Ascending aorta (tissue), 2 donors: ENCODE results near the gene SRGAP3. TPM values are rescaled to one million over a fixed set of nuclear protein-coding genes. Genes with fewer than 3 reads are reported as not detected.

ENCODE experiments used
- DNase-seq, 2 donors: peaks; one replicate each; pipeline ENCODE4 v3.0.0-alpha.2; 2019; ENCODE audit warnings: low spot score in 2 of 2
- H3K27ac ChIP-seq, 2 donors: fragments of 200-600 bp; sonication (generic); one replicate each; pipeline ENCODE4 v1.5.1; 2016 to 2017; ENCODE audit warnings: mild to moderate bottlenecking in 1 of 2
- H3K27me3 ChIP-seq: fragments of 200-600 bp; sonication (generic); one replicate; pipeline ENCODE4 v1.5.1; 2017
- H3K36me3 ChIP-seq, 2 donors: fragments of 200-600 bp; sonication (generic); one replicate each; pipeline ENCODE4 v1.5.1; 2016
- H3K4me1 ChIP-seq, 2 donors: fragments of 200-600 bp; sonication (generic); one replicate each; pipeline ENCODE4 v1.5.1; 2016 to 2017; ENCODE audit warnings: mild to moderate bottlenecking in 1 of 2
- H3K4me3 ChIP-seq, 2 donors: fragments of 200-600 bp; sonication (generic); one replicate each; pipeline ENCODE4 v1.5.1; 2016 to 2017; ENCODE audit warnings: mild to moderate bottlenecking in 1 of 2
- H3K9me3 ChIP-seq, 2 donors: fragments of 200-600 bp; sonication (generic); one replicate each; pipeline ENCODE4 v1.5.1; 2016
- CTCF ChIP-seq, 3 experiments: fragments of 200-600 bp in 2 of 3; fragments of 450-650 bp in 1 of 3; sonication (generic) in 2 of 3; IDR thresholded peaks; one replicate each; pipeline ENCODE4 v1.5.1; 2016 to 2019; ENCODE audit warnings: antibody characterized with exemption in 3 of 3, mild to moderate bottlenecking in 1 of 3, moderate library complexity in 1 of 3
- intact Hi-C: fragments of 100-400 bp; cut with DNase I; formaldehyde crosslinking; loops from one replicate; pipeline ENCODE4 v1.15.1; 2023
- total RNA-seq: library from RNA; depleted of rRNA; stranded (reverse); fragments of >200 nt; gene quantifications from one replicate; pipeline ENCODE4 v1.1.0, GENCODE V29; 2016

The SRGAP3 gene
- total RNA-seq, 1 donor from 2014 or later, result 1.6 TPM

GRCh38 chr3:9007928-9008327, 241.5 kb downstream of the SRGAP3 start:
- TF ChIP-seq CTCF (IDR thresholded peaks at IDR 0.05), result no peak
- no peaks in the 10 kb centered on the region for H3K36me3 ChIP-seq
- intact Hi-C loops, result no loop called here
- no peaks in the 10 kb centered on the region for H3K9me3 ChIP-seq
- no peak overlapping the region for H3K27ac ChIP-seq
- no peaks in the 10 kb centered on the region for H3K4me1 ChIP-seq
- H3K27me3 ChIP-seq, result no peaks in the 10 kb centered on the region
- no peak overlapping the region for H3K4me3 ChIP-seq
- no peak for DNase-seq

- no peaks in the 10 kb centered on the region for H3K27me3 ChIP-seq
- no peaks in the 10 kb centered on the region for H3K4me1 ChIP-seq
- H3K4me3 ChIP-seq, result no peak overlapping the region
- intact Hi-C loops, result no loop called here
- TF ChIP-seq CTCF (IDR thresholded peaks at IDR 0.05), result no peak
- H3K36me3 ChIP-seq, result no peaks in the 10 kb centered on the region
- DNase-seq, result no peak
- no peaks in the 10 kb centered on the region for H3K9me3 ChIP-seq
- no peak overlapping the region for H3K27ac ChIP-seq
Measured at GRCh38 chr3:9007213-9007612, 242.2 kb downstream of the SRGAP3 start.

- no peak for TF ChIP-seq CTCF (IDR thresholded peaks at IDR 0.05)
- Histone ChIP-seq H3K4me3 (no peak overlapping the region), H3K27me3 (no peaks in the 10 kb centered on the region), H3K4me1 (no peaks in the 10 kb centered on the region), H3K27ac (no peak overlapping the region), H3K9me3 (no peaks in the 10 kb centered on the region), H3K36me3 (no peaks in the 10 kb centered on the region)
- no peak for DNase-seq
- intact Hi-C loops, result no loop called here
Measured at GRCh38 chr3:9000041-9000440, 249.4 kb downstream of the SRGAP3 start.

- no peak for DNase-seq
- no peaks in the 10 kb centered on the region for H3K27me3 ChIP-seq
- intact Hi-C loops, result no loop called here
- H3K4me3 ChIP-seq, result no peak overlapping the region
- TF ChIP-seq CTCF (IDR thresholded peaks at IDR 0.05), result no peak
- no peaks in the 10 kb centered on the region for H3K36me3 ChIP-seq
- no peak overlapping the region for H3K27ac ChIP-seq
- no peaks in the 10 kb centered on the region for H3K4me1 ChIP-seq
- H3K9me3 ChIP-seq, result no peaks in the 10 kb centered on the region
Measured at GRCh38 chr3:8997151-8997550, 252.3 kb downstream of the SRGAP3 start.

GRCh38 chr3:8996681-8997121, 252.7 kb downstream of the SRGAP3 start:
- H3K4me1 ChIP-seq, result no peaks in the 10 kb centered on the region
- no peak overlapping the region for H3K27ac ChIP-seq
- intact Hi-C loops, result no loop called here
- H3K4me3 ChIP-seq, result no peak overlapping the region
- no peaks in the 10 kb centered on the region for H3K27me3 ChIP-seq
- peak in 1 of 3 experiments; percentile 19 for TF ChIP-seq CTCF (IDR thresholded peaks at IDR 0.05)
- H3K9me3 ChIP-seq, result no peaks in the 10 kb centered on the region
- no peak for DNase-seq
- H3K36me3 ChIP-seq, result no peaks in the 10 kb centered on the region

- Histone ChIP-seq H3K9me3 (no peaks in the 10 kb centered on the region), H3K36me3 (no peaks in the 10 kb centered on the region), H3K4me3 (no peak overlapping the region), H3K27ac (no peak overlapping the region), H3K27me3 (no peaks in the 10 kb centered on the region), H3K4me1 (no peaks in the 10 kb centered on the region)
- intact Hi-C loops, result no loop called here
- TF ChIP-seq CTCF (IDR thresholded peaks at IDR 0.05), result no peak
- no peak for DNase-seq
Measured at GRCh38 chr3:8996216-8996615, 253.2 kb downstream of the SRGAP3 start.
